Panc1 (cell line): ENCODE results near the gene HOXD9. TPM values are rescaled to one million over a fixed set of nuclear protein-coding genes. Genes with fewer than 3 reads are reported as not detected.

Experiments used
- ATAC-seq: fragments of 200-7000 bp; cut with Tn5 transposase; 2 replicates; pipeline ENCODE4 v1.9.1; 2020; ENCODE audit warnings: mild to moderate bottlenecking, moderate library complexity
- BruUV-seq: library from RNA; stranded (reverse); fragments of 400-500 nt; replicated peaks from 2 replicates; lab custom pipeline; 2021; lab: Mats Ljungman, UMichigan
- CTCF ChIA-PET: fragments of 300-600 bp; sonication (Branson Sonifier 250); formaldehyde crosslinking; loops from one replicate; lab custom pipeline; 2022; ENCODE audit warnings: antibody characterized with exemption; lab: Charles Lee
- POLR2A ChIA-PET: fragments of 300-600 bp; sonication (Branson Sonifier 250); formaldehyde crosslinking; loops from one replicate; lab custom pipeline; 2022; ENCODE audit warnings: antibody characterized with exemption; lab: Charles Lee
- DNase-seq: peaks from one replicate; pipeline ENCODE4 v3.0.0-alpha.2; 2010; ENCODE audit warnings: low read depth, low spot score
- H3K27ac ChIP-seq: 2 replicates; pipeline ENCODE4 v1.5.1; 2011; ENCODE audit warnings: mild to moderate bottlenecking, low read length, inconsistent platforms
- H3K27me3 ChIP-seq: fragments of 200-500 bp; sonication (Bioruptor generic); 2 replicates; pipeline ENCODE4 v1.6.0; 2014; ENCODE audit warnings: low read length, inconsistent platforms; ENCODE audit not compliant: control insufficient read depth, insufficient read depth
- H3K36me3 ChIP-seq: fragments of 200-500 bp; sonication (Bioruptor generic); 2 replicates; pipeline ENCODE4 v1.5.1; 2014; ENCODE audit warnings: inconsistent platforms, mild to moderate bottlenecking, low read length, moderate library complexity; ENCODE audit not compliant: control insufficient read depth, insufficient read depth
- H3K4me1 ChIP-seq: 2 replicates; pipeline ENCODE4 v1.5.1; 2011; ENCODE audit warnings: inconsistent platforms, mild to moderate bottlenecking, low read length, moderate library complexity; ENCODE audit not compliant: control insufficient read depth, insufficient read depth
- H3K4me3 ChIP-seq, 2 experiments: 2 replicates each; pipeline ENCODE4 v1.5.1; 2011 to 2012; ENCODE audit warnings: low read depth in 2 of 2, low read length in 2 of 2, mild to moderate bottlenecking in 2 of 2, inconsistent platforms in 1 of 2, moderate library complexity in 1 of 2
- H3K9me3 ChIP-seq: fragments of 200-500 bp; sonication (Bioruptor generic); 2 replicates; pipeline ENCODE4 v1.5.1; 2014; ENCODE audit warnings: low read depth, mild to moderate bottlenecking, inconsistent platforms, low read length, moderate library complexity; ENCODE audit not compliant: control insufficient read depth, insufficient read depth
- POLR2AphosphoS5 ChIP-seq: IDR thresholded peaks from 2 replicates; pipeline ENCODE4 v1.6.1; 2012; ENCODE audit warnings: mild to moderate bottlenecking, low read depth, low read length, moderate library complexity
- SIN3A ChIP-seq: IDR thresholded peaks from 2 replicates; pipeline ENCODE4 v1.6.1; 2012; ENCODE audit warnings: low read depth, mild to moderate bottlenecking, low read length, moderate library complexity, borderline replicate concordance; ENCODE audit not compliant: insufficient read depth
- TCF7L2 ChIP-seq: IDR thresholded peaks from 2 replicates; pipeline ENCODE4 v1.6.1; 2011; ENCODE audit warnings: mild to moderate bottlenecking, low read depth, low read length, inconsistent platforms
- in situ Hi-C: cut with HindIII; loops from 2 replicates; pipeline ENCODE4 v1.10.0; 2016; ENCODE audit warnings: low sequenced_read_pairs, low pct_unique_long_range_greater_than_20kb
- intact Hi-C: fragments of 100-400 bp; cut with micrococcal nuclease; formaldehyde crosslinking; loops from one replicate; pipeline ENCODE4 v1.10.0; 2022; ENCODE audit not compliant: unreplicated experiment
- total RNA-seq: library from RNA; stranded (reverse); gene quantifications from one replicate; pipeline ENCODE4 v1.2.1, GENCODE V29; 2021; ENCODE audit not compliant: unreplicated experiment
- TF ChIP-seq, protein P1 (sequence below), 2 experiments: IDR thresholded peaks; 2 replicates each; pipeline ENCODE4 v1.6.1; 2011 to 2012; ENCODE audit warnings: low read depth in 2 of 2, control low read depth in 1 of 2, low read length in 1 of 2, mild to moderate bottlenecking in 1 of 2, moderate library complexity in 1 of 2; ENCODE audit not compliant: insufficient read depth in 1 of 2
- TF ChIP-seq, protein P2 (sequence below): fragments of 450-650 bp; IDR thresholded peaks from 2 replicates; pipeline ENCODE4 v1.5.1; 2017; ENCODE audit warnings: mild to moderate bottlenecking

The HOXD9 gene
- total RNA-seq, 1 experiment from 2014 or later = 0.15 TPM

DNA sequence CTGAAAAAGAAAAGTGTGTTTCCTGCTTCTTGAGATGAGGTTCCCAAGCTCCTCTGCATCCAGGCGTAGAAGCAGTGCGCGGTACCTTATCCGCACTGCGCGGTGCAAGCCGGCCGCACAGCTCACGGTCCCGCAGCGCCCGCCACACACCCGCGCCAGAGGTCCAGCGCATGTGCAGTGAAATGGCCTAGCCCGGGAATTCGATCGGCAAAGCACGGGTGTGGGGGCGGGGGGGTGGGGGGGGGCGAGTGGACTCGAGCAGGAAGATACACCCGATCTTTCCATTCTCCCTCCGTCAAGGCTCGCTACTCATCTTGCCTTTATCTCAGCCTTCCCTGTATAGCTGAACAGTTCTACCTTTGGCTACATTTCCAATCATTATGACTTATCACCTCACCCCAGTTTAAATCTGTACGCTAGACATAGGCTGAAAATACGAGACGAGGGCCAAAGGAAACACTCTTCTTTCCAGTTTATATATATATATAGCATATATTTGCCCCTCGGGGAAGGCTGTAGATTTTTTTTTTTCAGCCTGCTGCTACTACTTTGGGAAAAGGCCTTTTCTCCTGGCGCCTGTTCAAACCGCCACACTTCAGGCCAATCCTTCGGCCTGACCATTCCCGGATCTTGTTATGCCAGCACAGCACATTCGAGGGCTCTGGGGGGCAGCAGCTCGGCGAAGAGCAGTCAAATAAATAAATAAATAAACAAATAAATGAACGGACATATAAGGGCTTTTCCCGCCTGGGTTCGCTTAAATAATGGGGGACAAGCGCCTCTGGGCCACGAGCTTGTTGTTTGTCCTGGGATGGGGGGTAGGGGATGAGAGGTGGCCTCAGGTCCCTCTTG, 17.4 kb downstream of the HOXD9 start:
- TF ChIP-seq POLR2AphosphoS5 = no peak
- no peak for TF ChIP-seq TCF7L2
- TF ChIP-seq SIN3A = no peak
- TF ChIP-seq, protein P1, sequence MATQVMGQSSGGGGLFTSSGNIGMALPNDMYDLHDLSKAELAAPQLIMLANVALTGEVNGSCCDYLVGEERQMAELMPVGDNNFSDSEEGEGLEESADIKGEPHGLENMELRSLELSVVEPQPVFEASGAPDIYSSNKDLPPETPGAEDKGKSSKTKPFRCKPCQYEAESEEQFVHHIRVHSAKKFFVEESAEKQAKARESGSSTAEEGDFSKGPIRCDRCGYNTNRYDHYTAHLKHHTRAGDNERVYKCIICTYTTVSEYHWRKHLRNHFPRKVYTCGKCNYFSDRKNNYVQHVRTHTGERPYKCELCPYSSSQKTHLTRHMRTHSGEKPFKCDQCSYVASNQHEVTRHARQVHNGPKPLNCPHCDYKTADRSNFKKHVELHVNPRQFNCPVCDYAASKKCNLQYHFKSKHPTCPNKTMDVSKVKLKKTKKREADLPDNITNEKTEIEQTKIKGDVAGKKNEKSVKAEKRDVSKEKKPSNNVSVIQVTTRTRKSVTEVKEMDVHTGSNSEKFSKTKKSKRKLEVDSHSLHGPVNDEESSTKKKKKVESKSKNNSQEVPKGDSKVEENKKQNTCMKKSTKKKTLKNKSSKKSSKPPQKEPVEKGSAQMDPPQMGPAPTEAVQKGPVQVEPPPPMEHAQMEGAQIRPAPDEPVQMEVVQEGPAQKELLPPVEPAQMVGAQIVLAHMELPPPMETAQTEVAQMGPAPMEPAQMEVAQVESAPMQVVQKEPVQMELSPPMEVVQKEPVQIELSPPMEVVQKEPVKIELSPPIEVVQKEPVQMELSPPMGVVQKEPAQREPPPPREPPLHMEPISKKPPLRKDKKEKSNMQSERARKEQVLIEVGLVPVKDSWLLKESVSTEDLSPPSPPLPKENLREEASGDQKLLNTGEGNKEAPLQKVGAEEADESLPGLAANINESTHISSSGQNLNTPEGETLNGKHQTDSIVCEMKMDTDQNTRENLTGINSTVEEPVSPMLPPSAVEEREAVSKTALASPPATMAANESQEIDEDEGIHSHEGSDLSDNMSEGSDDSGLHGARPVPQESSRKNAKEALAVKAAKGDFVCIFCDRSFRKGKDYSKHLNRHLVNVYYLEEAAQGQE (IDR thresholded peaks at IDR 0.05; ENCODE audit: insufficient read depth in 1 of 2, low read depth in 2 of 2, low read length in 1 of 2) = no peak
- TF ChIP-seq, protein P2, sequence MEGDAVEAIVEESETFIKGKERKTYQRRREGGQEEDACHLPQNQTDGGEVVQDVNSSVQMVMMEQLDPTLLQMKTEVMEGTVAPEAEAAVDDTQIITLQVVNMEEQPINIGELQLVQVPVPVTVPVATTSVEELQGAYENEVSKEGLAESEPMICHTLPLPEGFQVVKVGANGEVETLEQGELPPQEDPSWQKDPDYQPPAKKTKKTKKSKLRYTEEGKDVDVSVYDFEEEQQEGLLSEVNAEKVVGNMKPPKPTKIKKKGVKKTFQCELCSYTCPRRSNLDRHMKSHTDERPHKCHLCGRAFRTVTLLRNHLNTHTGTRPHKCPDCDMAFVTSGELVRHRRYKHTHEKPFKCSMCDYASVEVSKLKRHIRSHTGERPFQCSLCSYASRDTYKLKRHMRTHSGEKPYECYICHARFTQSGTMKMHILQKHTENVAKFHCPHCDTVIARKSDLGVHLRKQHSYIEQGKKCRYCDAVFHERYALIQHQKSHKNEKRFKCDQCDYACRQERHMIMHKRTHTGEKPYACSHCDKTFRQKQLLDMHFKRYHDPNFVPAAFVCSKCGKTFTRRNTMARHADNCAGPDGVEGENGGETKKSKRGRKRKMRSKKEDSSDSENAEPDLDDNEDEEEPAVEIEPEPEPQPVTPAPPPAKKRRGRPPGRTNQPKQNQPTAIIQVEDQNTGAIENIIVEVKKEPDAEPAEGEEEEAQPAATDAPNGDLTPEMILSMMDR = no peak
- ChIA-PET CTCF (interaction anchor here (0.5 to 2.5 kb wide), 19 partner anchors 11 to 808 kb away, joined by 3 to 37 read pairs (median 5); no protein-coding TSS in a partner anchor), POLR2A (interaction anchor here (0.7 kb wide), 1 partner anchor 498 kb away, joined by 22 read pairs; no protein-coding TSS in a partner anchor)
- peak overlapping the region; percentile 55 to 58 for H3K4me3 ChIP-seq
- peak overlapping the region; percentile 77 for H3K27ac ChIP-seq
- H3K36me3 ChIP-seq = no peaks in the 10 kb centered on the region
- no TSS peak for BruUV-seq
- in situ Hi-C loops = no loop called here
- H3K4me1 ChIP-seq = peaks cover 9% of the 10 kb centered on the region
- intact Hi-C loops = loop anchor here (2.0 kb wide), 1 partner anchor 315 kb away; no protein-coding TSS in a partner anchor
- no peaks in the 10 kb centered on the region for H3K27me3 ChIP-seq
- no peak for ATAC-seq
- no peaks in the 10 kb centered on the region for H3K9me3 ChIP-seq
- no peak for DNase-seq

DNA sequence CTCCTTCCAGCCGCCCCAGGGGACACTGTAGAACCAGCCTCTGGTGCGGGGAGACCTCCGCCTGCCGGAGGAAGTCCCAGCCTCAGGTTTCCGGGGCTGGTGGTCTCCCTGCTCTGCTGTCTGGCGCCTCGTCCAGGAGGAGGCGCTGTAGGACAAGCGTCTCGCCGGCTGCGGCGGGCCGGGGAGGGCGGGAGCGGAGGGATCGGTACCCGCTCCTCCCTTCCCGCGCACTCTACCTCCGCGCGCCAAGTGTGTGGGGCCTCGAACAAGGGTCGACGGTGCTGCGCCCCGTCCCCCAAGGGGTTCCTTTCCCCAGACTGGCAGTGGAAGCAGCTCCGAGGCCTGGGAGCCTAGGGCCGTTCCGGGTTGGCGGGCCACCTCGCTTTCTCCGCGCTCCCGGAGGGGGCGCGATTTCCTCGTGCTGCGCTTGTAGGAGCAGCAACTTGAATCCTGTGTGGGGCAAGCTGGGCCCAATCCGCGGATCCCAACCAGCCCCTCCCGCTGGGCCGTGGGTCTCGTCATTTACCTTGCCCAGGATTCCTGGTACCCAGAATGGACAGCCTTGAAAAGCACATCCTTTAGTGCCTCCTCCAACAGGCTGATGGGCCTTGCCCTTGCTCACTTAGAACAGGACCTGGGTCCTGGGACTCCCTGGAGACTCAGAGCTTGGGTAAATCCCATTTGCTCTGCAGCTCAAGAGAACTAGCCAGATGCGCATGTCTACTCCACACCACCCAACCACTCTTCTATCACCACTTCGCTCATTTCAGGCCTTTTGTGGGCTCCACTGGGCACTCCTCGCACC, 18.2 kb downstream of the HOXD9 start:
- no peaks in the 10 kb centered on the region for H3K27me3 ChIP-seq
- no peak for DNase-seq
- BruUV-seq = no TSS peak
- H3K9me3 ChIP-seq = no peaks in the 10 kb centered on the region
- H3K27ac ChIP-seq = peak overlapping the region; percentile 71
- CTCF ChIA-PET = interaction anchor here (0.6 to 2.5 kb wide), 12 partner anchors 10 to 808 kb away, joined by 3 to 37 read pairs (median 5); no protein-coding TSS in a partner anchor
- H3K36me3 ChIP-seq = no peaks in the 10 kb centered on the region
- in situ Hi-C loops (no loop called here), intact Hi-C loops (loop anchor here (1.0 to 2.0 kb wide), 2 partner anchors 314 to 414 kb away; no protein-coding TSS in a partner anchor)
- POLR2A ChIA-PET = interaction anchor here (0.5 to 0.7 kb wide), 2 partner anchors 253 to 497 kb away, joined by 3 to 22 read pairs; no protein-coding TSS in a partner anchor
- peak overlapping the region; percentile 48 to 58 for H3K4me3 ChIP-seq
- peak; percentile 92 for ATAC-seq
- peaks cover 4% of the 10 kb centered on the region; the same call in 1 of the 2 replicates for H3K4me1 ChIP-seq
- TF ChIP-seq, protein P1 (IDR thresholded peaks at IDR 0.05; ENCODE audit: insufficient read depth in 1 of 2, low read depth in 2 of 2, low read length in 1 of 2) = no peak
- TF ChIP-seq, protein P2 = peak; percentile 96
